ENCODE results near the gene KLF1.

DNA sequence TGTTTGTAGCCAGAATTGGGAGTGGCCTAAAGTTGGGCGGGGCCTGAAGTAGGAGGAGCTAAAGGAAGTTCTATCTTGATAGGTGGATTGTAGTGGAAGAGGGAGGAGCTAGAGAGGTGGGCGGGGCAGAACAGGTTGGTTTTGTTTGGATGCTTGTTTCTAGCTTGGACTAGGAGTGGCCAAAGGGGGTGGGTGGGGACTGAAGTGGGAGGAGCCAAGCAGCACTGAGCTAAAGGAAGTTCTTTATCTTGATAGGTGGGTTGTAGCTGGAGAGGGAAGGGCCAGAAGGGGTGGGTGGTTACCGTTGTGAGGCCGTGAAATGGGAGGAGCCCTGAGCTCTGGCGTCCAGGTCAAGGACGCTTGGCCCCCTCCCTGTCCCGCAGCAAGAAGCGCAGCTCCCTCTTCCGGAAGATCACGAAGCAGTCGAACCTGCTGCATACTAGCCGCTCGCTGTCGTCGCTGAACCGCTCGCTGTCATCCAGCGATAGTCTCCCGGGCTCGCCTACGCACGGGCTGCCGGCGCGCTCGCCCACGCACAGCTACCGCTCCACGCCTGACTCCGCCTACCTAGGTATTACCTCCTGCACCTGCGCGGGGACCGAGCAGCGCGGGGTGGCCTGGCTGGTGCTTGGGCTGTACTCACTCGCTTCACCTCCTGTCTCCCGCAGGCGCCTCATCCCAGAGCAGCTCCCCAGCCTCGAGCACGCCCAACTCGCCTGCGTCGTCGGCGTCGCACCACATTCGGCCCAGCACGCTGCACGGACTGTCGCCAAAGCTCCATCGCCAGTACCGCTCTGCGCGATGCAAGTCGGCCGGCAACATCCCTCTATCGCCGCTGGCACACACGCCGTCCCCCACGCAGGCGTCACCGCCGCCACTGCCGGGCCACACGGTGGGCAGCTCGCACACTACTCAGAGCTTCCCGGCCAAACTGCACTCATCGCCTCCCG is 13.8 kb downstream of the KLF1 start:
- TF ChIP-seq, protein P1, sequence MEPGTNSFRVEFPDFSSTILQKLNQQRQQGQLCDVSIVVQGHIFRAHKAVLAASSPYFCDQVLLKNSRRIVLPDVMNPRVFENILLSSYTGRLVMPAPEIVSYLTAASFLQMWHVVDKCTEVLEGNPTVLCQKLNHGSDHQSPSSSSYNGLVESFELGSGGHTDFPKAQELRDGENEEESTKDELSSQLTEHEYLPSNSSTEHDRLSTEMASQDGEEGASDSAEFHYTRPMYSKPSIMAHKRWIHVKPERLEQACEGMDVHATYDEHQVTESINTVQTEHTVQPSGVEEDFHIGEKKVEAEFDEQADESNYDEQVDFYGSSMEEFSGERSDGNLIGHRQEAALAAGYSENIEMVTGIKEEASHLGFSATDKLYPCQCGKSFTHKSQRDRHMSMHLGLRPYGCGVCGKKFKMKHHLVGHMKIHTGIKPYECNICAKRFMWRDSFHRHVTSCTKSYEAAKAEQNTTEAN (CRISPR knock-in tag; conservative IDR thresholded peaks at IDR 0.05) = no peak
- no peak for TF ChIP-seq ZNF556 (CRISPR knock-in tag; IDR thresholded peaks at IDR 0.05; ENCODE audit: borderline replicate concordance)
- TF ChIP-seq RFX5 (IDR thresholded peaks at IDR 0.05; ENCODE audit: low read depth, low read length) = no peak
